HepG2 (cell line): ENCODE results near the gene ZNF628. TPM values are rescaled to one million over a fixed set of nuclear protein-coding genes. Genes with fewer than 3 reads are reported as not detected.

Experiments used
- ATAC-seq: fragments of 200-7000 bp; cut with Tn5 transposase; 3 replicates; pipeline ENCODE4 v1.9.1; 2020; ENCODE audit warnings: mild to moderate bottlenecking, moderate library complexity
- BruUV-seq: library from RNA; stranded (reverse); fragments of 400-500 nt; replicated peaks from 2 replicates; lab custom pipeline; 2021; lab: Mats Ljungman, UMichigan
- CTCF ChIA-PET: fragments of 300-600 bp; formaldehyde crosslinking; extraction: SDS; loops from one replicate; lab custom pipeline; 2021; ENCODE audit warnings: low total read pairs, inconsistent platforms, low intra/inter-chr PET ratio; lab: Yijun Ruan, JAX
- POLR2A ChIA-PET: fragments of 350-600 bp; sonication (Branson Sonifier 250); formaldehyde crosslinking; loops from one replicate; lab custom pipeline; 2020; ENCODE audit warnings: antibody characterized with exemption, inconsistent platforms; lab: Yijun Ruan, JAX
- DNase-seq: peaks from one replicate; pipeline ENCODE4 v3.0.0-alpha.2; 2015; ENCODE audit warnings: low spot score
- FAIRE-seq: peaks from 3 replicates; lab custom pipeline; 2011; peaks lifted over from hg19 to GRCh38; lab: Jason Lieb, UNC
- H2AFZ ChIP-seq: one replicate; pipeline ENCODE4 v1.6.1; 2011; ENCODE audit warnings: low read length, inconsistent platforms
- H3K27ac ChIP-seq: fragments of 300-600 bp; 3 replicates; pipeline ENCODE4 v1.8.0; 2011; ENCODE audit warnings: mixed run types, mild to moderate bottlenecking, mixed read lengths, low read length, inconsistent platforms; ENCODE audit not compliant: insufficient read depth; ENCODE audit errors: extremely low read length
- H3K27me3 ChIP-seq, 2 experiments: fragments of 200-600 bp in 1 of 2; 2 replicates in 1 of 2; 3 replicates in 1 of 2; pipeline versions ENCODE4 v1.6.0 to v1.8.0; 2011; ENCODE audit warnings: low read length in 2 of 2, mild to moderate bottlenecking in 2 of 2, moderate library complexity in 2 of 2, inconsistent platforms in 1 of 2; ENCODE audit not compliant: insufficient read depth in 2 of 2, control insufficient read depth in 1 of 2
- H3K36me3 ChIP-seq, 2 experiments: fragments of 200-600 bp in 1 of 2; replicated peaks in 1 of 2; 2 replicates in 1 of 2; 3 replicates in 1 of 2; pipeline versions ENCODE4 v1.5.1 to v1.8.0; 2011; ENCODE audit warnings: low read length in 2 of 2, inconsistent platforms in 1 of 2; ENCODE audit not compliant: insufficient read depth in 2 of 2, control insufficient read depth in 1 of 2
- H3K4me1 ChIP-seq: 2 replicates; pipeline ENCODE4 v1.5.1; 2012; ENCODE audit warnings: low read length, inconsistent platforms; ENCODE audit not compliant: insufficient read depth
- H3K4me2 ChIP-seq: 2 replicates; pipeline ENCODE4 v1.6.0; 2011; ENCODE audit warnings: low read depth, low read length, inconsistent platforms
- H3K4me3 ChIP-seq, 3 experiments: fragments of 200-600 bp in 1 of 3; sonication (generic), shearing (Covaris generic) in 1 of 3; replicated peaks in 1 of 3; 2 replicates each; pipeline ENCODE4 v1.5.1; 2011 to 2016; ENCODE audit warnings: low read length in 3 of 3, inconsistent platforms in 2 of 3, low read depth in 2 of 3, mild to moderate bottlenecking in 2 of 3, control low read depth in 1 of 3, mixed read lengths in 1 of 3; ENCODE audit not compliant: insufficient read depth in 1 of 3
- H3K79me2 ChIP-seq: one replicate; pipeline ENCODE4 v1.6.1; 2011; ENCODE audit warnings: low read length, inconsistent platforms; ENCODE audit not compliant: insufficient read depth
- H3K9ac ChIP-seq: 2 replicates; pipeline ENCODE4 v1.6.0; 2011; ENCODE audit warnings: mild to moderate bottlenecking, low read depth, low read length, inconsistent platforms; ENCODE audit not compliant: insufficient read depth
- H3K9me3 ChIP-seq: 2 replicates; pipeline ENCODE4 v1.5.1; 2012; ENCODE audit warnings: mild to moderate bottlenecking, low read length
- H4K20me1 ChIP-seq: 2 replicates; pipeline ENCODE4 v1.6.0; 2011; ENCODE audit warnings: inconsistent platforms, mild to moderate bottlenecking, low read length, moderate library complexity; ENCODE audit not compliant: insufficient read depth
- GATAD1 ChIP-seq: IDR thresholded peaks from 2 replicates; pipeline ENCODE4 v1.6.1; 2016; ENCODE audit warnings: missing genetic modification reagents, missing compliant biosample characterization
- HMG20A ChIP-seq: IDR thresholded peaks from 2 replicates; pipeline ENCODE4 v1.6.1; 2016; ENCODE audit warnings: borderline replicate concordance
- ISX ChIP-seq: sonication (generic); formaldehyde crosslinking; conservative IDR thresholded peaks from 2 replicates; pipeline ENCODE4 v1.5.0; 2020; ENCODE audit warnings: missing genetic modification reagents
- KDM2A ChIP-seq: sonication (generic); formaldehyde crosslinking; IDR thresholded peaks from 2 replicates; pipeline ENCODE4 v1.4.0; 2020; ENCODE audit warnings: low read depth, missing genetic modification reagents, borderline replicate concordance
- MLLT10 ChIP-seq: sonication (generic); formaldehyde crosslinking; IDR thresholded peaks from 2 replicates; pipeline ENCODE4 v1.4.0; 2020; ENCODE audit warnings: missing genetic modification reagents
- NFIC ChIP-seq: IDR thresholded peaks from 2 replicates; pipeline ENCODE4 v1.6.1; 2012; ENCODE audit warnings: mild to moderate bottlenecking, low read length, inconsistent platforms
- PHF21A ChIP-seq: sonication (generic); formaldehyde crosslinking; IDR thresholded peaks from 2 replicates; pipeline ENCODE4 v1.5.0; 2020; ENCODE audit warnings: mild to moderate bottlenecking, missing genetic modification reagents
- ZFYVE20 ChIP-seq: sonication (generic); formaldehyde crosslinking; IDR thresholded peaks from 2 replicates; pipeline ENCODE4 v1.8.0; 2023; ENCODE audit warnings: low read depth, mild to moderate bottlenecking, moderate library complexity, missing genetic modification reagents, borderline replicate concordance
- ZKSCAN1 ChIP-seq: fragments of 150-350 bp; IDR thresholded peaks from 2 replicates; pipeline ENCODE4 v1.6.1; 2014; ENCODE audit warnings: low read length
- ZNF33A ChIP-seq: sonication (generic); formaldehyde crosslinking; IDR thresholded peaks from 2 replicates; pipeline ENCODE4 v1.5.1; 2020; ENCODE audit warnings: missing genetic modification reagents, mild to moderate bottlenecking, moderate library complexity, borderline replicate concordance
- ZNF484 ChIP-seq: sonication (generic); formaldehyde crosslinking; IDR thresholded peaks from 2 replicates; pipeline ENCODE4 v1.5.1; 2020; ENCODE audit warnings: mild to moderate bottlenecking, low read depth, missing genetic modification reagents, borderline replicate concordance
- WGBS: methylation state at CpG from one replicate; pipeline ENCODE4 v1.1.6; 2017; ENCODE audit warnings: low lambda C conversion rate; 5-methylcytosine and 5-hydroxymethylcytosine counted together
- in situ Hi-C: cut with HindIII; loops from 2 replicates; pipeline ENCODE4 v1.10.0; 2017; ENCODE audit warnings: low pct_unique_long_range_greater_than_20kb; ENCODE audit not compliant: extremely low pct_ligation_motif_present
- intact Hi-C: fragments of 100-400 bp; cut with micrococcal nuclease; formaldehyde crosslinking; loops from one replicate; pipeline ENCODE4 v1.10.0; 2022; ENCODE audit not compliant: unreplicated experiment
- polyA plus RNA-seq, 8 experiments: library from polyadenylated mRNA; depleted of rRNA in 3 of 8; stranded (reverse) in 7 of 8; unstranded in 1 of 8; fragments of >200 nt; fragmentation: Illumina TruSeq in 4 of 8; extraction: Trizol in 4 of 8; gene quantifications; 2 replicates each; pipeline versions ENCODE4 v1.2.1 to v1.2.3, GENCODE V29; 2011 to 2016; ENCODE audit warnings: low read depth in 4 of 8, missing spikeins in 1 of 8, mixed read lengths in 1 of 8; ENCODE audit not compliant: insufficient read depth in 1 of 8
- total RNA-seq, 5 experiments: library from RNA; depleted of rRNA; stranded (reverse); fragments of >200 nt; fragmentation: Illumina TruSeq; extraction: Trizol; gene quantifications; 2 replicates each; pipeline ENCODE4 v1.2.3, GENCODE V29; 2016; ENCODE audit warnings: low read depth in 1 of 5
- TF ChIP-seq, protein P1 (sequence below): sonication (generic); formaldehyde crosslinking; IDR thresholded peaks from 2 replicates; pipeline ENCODE4 v1.5.0; 2020; ENCODE audit warnings: mild to moderate bottlenecking, missing genetic modification reagents, moderate library complexity

The ZNF628 gene
- total and polyA plus RNA-seq, 2 of the 13 experiments (the other 11 are each of a cell fraction or from before 2014, with no cell fraction given) = 0.54 to 1.2 TPM

GRCh38 chr19:55462722-55463121, 13.7 kb upstream of the ZNF628 start:
- no peak overlapping the region for H2AFZ ChIP-seq
- peak overlapping the region; percentile 87; the same call in 1 of the 2 replicates for H3K9ac ChIP-seq
- ATAC-seq (no peak), DNase-seq (no peak), FAIRE-seq (no peak)
- peak overlapping the region; percentile 100 for H3K4me2 ChIP-seq
- H4K20me1 ChIP-seq = no peaks in the 10 kb centered on the region
- intact Hi-C loops = no loop called here
- CTCF ChIA-PET = no interaction called here
- 68% methylated on average over 11 of the region's 11 CpGs for WGBS
- H3K4me1 ChIP-seq = peaks cover 70% of the 10 kb centered on the region
- no peaks in the 10 kb centered on the region for H3K9me3 ChIP-seq
- H3K36me3 ChIP-seq = peaks cover 0 to 1% of the 10 kb centered on the region in 2 experiments; a peak in 1 of 5 replicates
- BruUV-seq = no TSS peak
- peaks cover 18% of the 10 kb centered on the region for H3K79me2 ChIP-seq
- no peak overlapping the region for H3K27ac ChIP-seq
- no peaks in the 10 kb centered on the region; a peak in 1 of 5 replicates for H3K27me3 ChIP-seq
- TF ChIP-seq ZNF484 (no peak), ZKSCAN1 (no peak), PHF21A (no peak; the same call in 1 of the 2 replicates), HMG20A (CRISPR knock-in tag) (no peak), NFIC (no peak), ISX (CRISPR knock-in tag) (no peak), GATAD1 (CRISPR knock-in tag) (no peak), ZFYVE20 (CRISPR knock-in tag) (no peak), MLLT10 (CRISPR knock-in tag) (no peak), ZNF33A (CRISPR knock-in tag) (no peak), KDM2A (no peak)
- TF ChIP-seq, protein P1, sequence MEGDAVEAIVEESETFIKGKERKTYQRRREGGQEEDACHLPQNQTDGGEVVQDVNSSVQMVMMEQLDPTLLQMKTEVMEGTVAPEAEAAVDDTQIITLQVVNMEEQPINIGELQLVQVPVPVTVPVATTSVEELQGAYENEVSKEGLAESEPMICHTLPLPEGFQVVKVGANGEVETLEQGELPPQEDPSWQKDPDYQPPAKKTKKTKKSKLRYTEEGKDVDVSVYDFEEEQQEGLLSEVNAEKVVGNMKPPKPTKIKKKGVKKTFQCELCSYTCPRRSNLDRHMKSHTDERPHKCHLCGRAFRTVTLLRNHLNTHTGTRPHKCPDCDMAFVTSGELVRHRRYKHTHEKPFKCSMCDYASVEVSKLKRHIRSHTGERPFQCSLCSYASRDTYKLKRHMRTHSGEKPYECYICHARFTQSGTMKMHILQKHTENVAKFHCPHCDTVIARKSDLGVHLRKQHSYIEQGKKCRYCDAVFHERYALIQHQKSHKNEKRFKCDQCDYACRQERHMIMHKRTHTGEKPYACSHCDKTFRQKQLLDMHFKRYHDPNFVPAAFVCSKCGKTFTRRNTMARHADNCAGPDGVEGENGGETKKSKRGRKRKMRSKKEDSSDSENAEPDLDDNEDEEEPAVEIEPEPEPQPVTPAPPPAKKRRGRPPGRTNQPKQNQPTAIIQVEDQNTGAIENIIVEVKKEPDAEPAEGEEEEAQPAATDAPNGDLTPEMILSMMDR (CRISPR knock-in tag) = no peak
- TF ChIP-seq, all 625 proteins: peak for 0
- POLR2A ChIA-PET = interaction anchor here (0.9 to 2.6 kb wide), 2 partner anchors 14 to 183 kb away, joined by 4 to 8 read pairs; partner anchors contain the start of genes HSPBP1 and ZNF628
- in situ Hi-C loops = no loop called here
- peak overlapping the region in 2 of 3 experiments; percentile 59 to 81; a peak in 4 of 6 replicates for H3K4me3 ChIP-seq
